Measurements from ENCODE around the gene FBXO3.

- TF ChIP-seq CTCF (IDR thresholded peaks at IDR 0.05), result no peak
- TF ChIP-seq POLR2A (IDR thresholded peaks at IDR 0.05; ENCODE audit: low read depth), result no peak
- no peak for TF ChIP-seq EP300 (IDR thresholded peaks at IDR 0.05)
Measured at GRCh38 chr11:33696931-33697638, 77.2 kb downstream of the FBXO3 start.
